GM12878 (cell line): ENCODE results near the gene RFX7. TPM values are rescaled to one million over a fixed set of nuclear protein-coding genes. Genes with fewer than 3 reads are reported as not detected.

Source experiments
- ATAC-seq: fragments of 200-7000 bp; cut with Tn5 transposase; 3 replicates; pipeline ENCODE4 v1.9.1; 2020; ENCODE audit warnings: mild to moderate bottlenecking, moderate library complexity
- BruUV-seq: library from RNA; stranded (reverse); fragments of 400-500 nt; replicated peaks from 2 replicates; lab custom pipeline; 2021; lab: Mats Ljungman, UMichigan
- CTCF ChIA-PET: fragments of 300-600 bp; sonication (Branson Sonifier 250); formaldehyde crosslinking; extraction: SDS; loops from one replicate; lab custom pipeline; 2021; ENCODE audit warnings: inconsistent platforms; lab: Yijun Ruan, JAX
- POLR2A ChIA-PET: fragments of 350-600 bp; formaldehyde crosslinking; extraction: SDS; loops from one replicate; lab custom pipeline; 2021; ENCODE audit warnings: inconsistent platforms; lab: Charles Lee
- RAD21 ChIA-PET: fragments of 300-600 bp; sonication (Branson Sonifier 250); formaldehyde crosslinking; loops from one replicate; lab custom pipeline; 2023; ENCODE audit warnings: antibody characterized with exemption; ENCODE audit not compliant: unreplicated experiment; lab: Charles Lee
- SMC1A ChIA-PET: fragments of 300-600 bp; sonication (Branson Sonifier 250); formaldehyde crosslinking; loops from one replicate; lab custom pipeline; 2023; ENCODE audit not compliant: unreplicated experiment, uncharacterized antibody; lab: Charles Lee
- DNase-seq: peaks from one replicate; pipeline ENCODE4 v3.0.0-alpha.2; 2011; ENCODE audit warnings: low read depth, low spot score
- FAIRE-seq: peaks from 3 replicates; lab custom pipeline; 2011; peaks lifted over from hg19 to GRCh38; lab: Jason Lieb, UNC
- H2AFZ ChIP-seq: 2 replicates; pipeline ENCODE4 v1.6.0; 2011; ENCODE audit warnings: low read depth, low read length, control low read depth; ENCODE audit not compliant: control insufficient read depth
- H3K27ac ChIP-seq: 2 replicates; pipeline ENCODE4 v1.5.1; 2011; ENCODE audit warnings: control low read depth; ENCODE audit not compliant: control insufficient read depth, insufficient read depth
- H3K27me3 ChIP-seq, 2 experiments: replicated peaks in 1 of 2; 2 replicates each; pipeline versions ENCODE4 v1.6.0 to v1.6.1; 2011; ENCODE audit warnings: low read length in 1 of 2; ENCODE audit not compliant: control insufficient read depth in 2 of 2, insufficient read depth in 2 of 2
- H3K36me3 ChIP-seq, 2 experiments: 2 replicates each; pipeline ENCODE4 v1.5.1; 2011; ENCODE audit warnings: low read length in 1 of 2; ENCODE audit not compliant: control insufficient read depth in 2 of 2, insufficient read depth in 2 of 2
- H3K4me1 ChIP-seq: 2 replicates; pipeline ENCODE4 v1.6.1; 2011; ENCODE audit warnings: mild to moderate bottlenecking, low read length, moderate library complexity, mixed read lengths; ENCODE audit not compliant: control insufficient read depth, insufficient read depth
- H3K4me2 ChIP-seq: 2 replicates; pipeline ENCODE4 v1.6.0; 2011; ENCODE audit warnings: control low read depth; ENCODE audit not compliant: control insufficient read depth, insufficient read depth
- H3K4me3 ChIP-seq: fragments of 200-600 bp; sonication (generic); 2 replicates; pipeline ENCODE4 v1.5.1; 2016
- H3K79me2 ChIP-seq: 2 replicates; pipeline ENCODE4 v1.6.0; 2011; ENCODE audit warnings: low read length; ENCODE audit not compliant: control insufficient read depth, insufficient read depth
- H3K9ac ChIP-seq: 2 replicates; pipeline ENCODE4 v1.8.0; 2011; ENCODE audit warnings: low read length, control low read depth, mixed read lengths; ENCODE audit not compliant: control insufficient read depth, insufficient read depth
- H3K9me3 ChIP-seq: replicated peaks from 3 replicates; pipeline ENCODE4 v1.5.1; 2011; ENCODE audit warnings: mild to moderate bottlenecking, low read length; ENCODE audit not compliant: control insufficient read depth, insufficient read depth
- H4K20me1 ChIP-seq: 2 replicates; pipeline ENCODE4 v1.6.0; 2011; ENCODE audit not compliant: control insufficient read depth, insufficient read depth
- BCL11A ChIP-seq: IDR thresholded peaks from 2 replicates; pipeline ENCODE4 v1.6.1; 2011; ENCODE audit warnings: low read depth, low read length
- CBX3 ChIP-seq: fragments of 200-600 bp; sonication (generic); IDR thresholded peaks from 2 replicates; pipeline ENCODE4 v1.6.1; 2016; ENCODE audit warnings: low read depth, borderline replicate concordance
- FOS ChIP-seq: IDR thresholded peaks from 3 replicates; pipeline ENCODE4 v1.6.1; 2011; ENCODE audit warnings: borderline replicate concordance; ENCODE audit not compliant: insufficient read length; ENCODE audit errors: extremely low read depth
- GABPA ChIP-seq: IDR thresholded peaks from 2 replicates; pipeline ENCODE4 v1.6.1; 2014; ENCODE audit warnings: antibody characterized with exemption, low read depth, mild to moderate bottlenecking, inconsistent platforms
- IKZF1 ChIP-seq: fragments of 450-650 bp; conservative IDR thresholded peaks from 2 replicates; pipeline ENCODE4 v1.6.1; 2017; ENCODE audit warnings: antibody characterized with exemption, mild to moderate bottlenecking
- MLLT1 ChIP-seq: fragments of 450-650 bp; IDR thresholded peaks from 2 replicates; pipeline ENCODE4 v1.6.1; 2016; ENCODE audit warnings: mild to moderate bottlenecking
- SRF ChIP-seq, 2 experiments: IDR thresholded peaks; 2 replicates each; pipeline ENCODE4 v1.6.1; 2011; ENCODE audit warnings: low read depth in 2 of 2, low read length in 2 of 2, mild to moderate bottlenecking in 1 of 2, moderate library complexity in 1 of 2
- ZNF384 ChIP-seq: IDR thresholded peaks from 2 replicates; pipeline ENCODE4 v1.6.1; 2012; ENCODE audit warnings: low read depth, mild to moderate bottlenecking, low read length, improper control_type of control experiment, borderline replicate concordance
- WGBS: methylation state at CpG from one replicate; pipeline ENCODE4 v1.1.6; 2016; ENCODE audit warnings: low lambda C conversion rate; ENCODE audit not compliant: insufficient replicate concordance, insufficient coverage; ENCODE audit errors: missing lambda C conversion rate; 5-methylcytosine and 5-hydroxymethylcytosine counted together
- in situ Hi-C: fragments of 300-500 bp; cut with MboI; formaldehyde crosslinking; loops from 9 replicates; pipeline ENCODE4 v1.14.3; 2018; ENCODE audit warnings: mixed read lengths
- intact Hi-C: fragments of 100-400 bp; cut with micrococcal nuclease; formaldehyde crosslinking; loops from one replicate; pipeline ENCODE4 v1.14.2; 2022; ENCODE audit not compliant: unreplicated experiment
- polyA plus RNA-seq, 11 experiments: library from polyadenylated mRNA; depleted of rRNA in 4 of 11; unstranded in 6 of 11; stranded (reverse) in 5 of 11; fragments of >200 nt; fragmentation: Nextera tagmentation in 4 of 11; fragmentation: Illumina TruSeq in 1 of 11; extraction: Ambion mirVana in 4 of 11; extraction: Trizol in 1 of 11; gene quantifications; 1 replicate in 1 of 11; 2 replicates in 10 of 11; pipeline versions ENCODE4 v1.2.1 to v1.2.3, GENCODE V29; 2011 to 2016; ENCODE audit warnings: inconsistent platforms in 2 of 11, missing spikeins in 2 of 11, low read depth in 1 of 11
- total RNA-seq, 4 experiments: library from RNA; depleted of rRNA in 3 of 4; stranded (reverse); fragments of >200 nt in 3 of 4; fragmentation: Illumina TruSeq in 1 of 4; extraction: Trizol in 1 of 4; gene quantifications; 2 replicates each; pipeline versions ENCODE4 v1.2.1 to v1.2.3, GENCODE V29; 2013 to 2021

RFX7 gene
- total and polyA plus RNA-seq, 10 of the 15 experiments (the other 5 are each of a cell fraction or from before 2014, with no cell fraction given): 3.2 to 31.4 (median 10.7) TPM

- ATAC-seq (no peak), DNase-seq (no peak)
- in situ Hi-C loops: no loop called here
- ChIA-PET RAD21 (no interaction called here), CTCF (no interaction called here), POLR2A (no interaction called here)
- WGBS: 32% methylated on average over 5 of the region's 5 CpGs
- Histone ChIP-seq H2AFZ (no peak overlapping the region), H3K4me3 (no peak overlapping the region), H3K9me3 (no peaks in the 10 kb centered on the region), H3K9ac (no peak overlapping the region)
- no peak for TF ChIP-seq ZNF384
- no peak for TF ChIP-seq MLLT1
- TF ChIP-seq GABPA: no peak
- no peak for TF ChIP-seq SRF (IDR thresholded peaks at IDR 0.05; ENCODE audit: low read depth in 2 of 2, low read length in 2 of 2)
- TF ChIP-seq FOS: no peak
- TF ChIP-seq CBX3: no peak
- no peak for TF ChIP-seq IKZF1
- TF ChIP-seq BCL11A: no peak
- TF ChIP-seq, all 136 proteins: peak for 0
- Histone ChIP-seq H3K4me2 (no peak overlapping the region), H3K79me2 (no peaks in the 10 kb centered on the region), H4K20me1 (no peaks in the 10 kb centered on the region), H3K27me3 (no peaks in the 10 kb centered on the region), H3K36me3 (no peaks in the 10 kb centered on the region), H3K27ac (no peak overlapping the region), H3K4me1 (no peaks in the 10 kb centered on the region)
- no peak for FAIRE-seq
- SMC1A ChIA-PET: no interaction called here
- intact Hi-C loops: no loop called here
- no TSS peak for BruUV-seq
Observed at GRCh38 chr15:56049577-56049976, 194.1 kb downstream of the RFX7 start.
